Osteocyte (in vitro differentiated cells): ENCODE results near the gene CASP14. TPM values are rescaled to one million over a fixed set of nuclear protein-coding genes. Genes with fewer than 3 reads are reported as not detected.

Experiments
- DNase-seq: peaks from one replicate; pipeline ENCODE4 v3.0.0; 2021; ENCODE audit warnings: mixed read lengths; ENCODE audit not compliant: unreplicated experiment; ENCODE audit errors: extremely low spot score
- H3K27ac Mint-ChIP-seq: one replicate; pipeline ENCODE4 v1.8.0; 2021; ENCODE audit warnings: mild to moderate bottlenecking, mixed read lengths; ENCODE audit not compliant: unreplicated experiment
- H3K27me3 Mint-ChIP-seq: one replicate; pipeline ENCODE4 v1.8.0; 2021; ENCODE audit warnings: mixed read lengths; ENCODE audit not compliant: unreplicated experiment
- H3K36me3 Mint-ChIP-seq: one replicate; pipeline ENCODE4 v1.8.0; 2021; ENCODE audit warnings: mixed read lengths; ENCODE audit not compliant: unreplicated experiment
- H3K4me1 Mint-ChIP-seq: one replicate; pipeline ENCODE4 v1.8.0; 2021; ENCODE audit warnings: mixed read lengths; ENCODE audit not compliant: unreplicated experiment
- H3K4me3 Mint-ChIP-seq: one replicate; pipeline ENCODE4 v1.8.0; 2021; ENCODE audit warnings: mild to moderate bottlenecking, moderate library complexity, mixed read lengths; ENCODE audit not compliant: unreplicated experiment
- H3K9me3 Mint-ChIP-seq: one replicate; pipeline ENCODE4 v1.8.0; 2021; ENCODE audit warnings: mixed read lengths; ENCODE audit not compliant: unreplicated experiment
- CTCF ChIP-seq: fragments of 200-600 bp; sonication (generic); IDR thresholded peaks from 2 replicates; pipeline ENCODE4 v1.5.0; 2021; ENCODE audit warnings: antibody characterized with exemption, mild to moderate bottlenecking, moderate library complexity
- total RNA-seq: library from RNA; stranded (reverse); gene quantifications from 2 replicates; pipeline ENCODE4 v1.2.1, GENCODE V29; 2021

CASP14 gene
- total RNA-seq, 1 donor from 2014 or later, result not detected

DNA sequence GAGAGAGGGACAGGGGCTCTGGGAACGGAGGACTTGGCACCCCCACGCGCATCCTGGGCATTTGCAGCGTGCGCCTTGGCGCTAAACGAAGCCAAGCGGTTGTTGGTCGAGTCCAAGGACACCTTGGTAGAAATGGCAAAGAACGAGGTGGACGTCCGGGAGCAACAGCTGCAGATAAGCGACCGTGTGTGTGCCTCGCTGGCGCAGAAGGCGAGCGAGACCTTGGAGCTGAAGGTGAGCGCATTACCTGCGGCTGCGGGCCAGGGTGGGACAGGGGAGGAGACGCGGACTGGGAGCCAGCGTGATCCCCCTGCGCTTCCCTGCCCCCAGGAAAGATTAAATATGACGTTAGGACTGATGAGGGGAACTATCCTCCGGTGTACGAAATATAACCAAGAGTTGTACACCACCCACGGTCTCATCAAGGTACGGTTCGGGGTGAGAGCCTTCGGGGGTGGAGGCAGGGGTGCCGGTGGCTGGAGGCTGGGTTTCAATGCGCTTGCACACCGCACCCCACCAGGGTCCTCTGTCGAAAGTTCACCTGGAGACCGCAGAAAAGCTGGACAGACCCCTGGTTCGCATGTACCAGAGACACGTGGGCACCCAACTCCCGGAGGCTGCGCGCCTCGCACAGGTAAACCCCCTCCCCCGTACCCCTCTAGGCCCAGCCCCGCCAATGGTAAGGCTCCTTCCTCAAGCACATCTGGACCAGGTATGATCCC, 27.8 kb upstream of the CASP14 start:
- no peaks in the 10 kb centered on the region for H3K9me3 Mint-ChIP-seq
- no peaks in the 10 kb centered on the region for H3K4me1 Mint-ChIP-seq
- H3K27me3 Mint-ChIP-seq, result no peaks in the 10 kb centered on the region
- TF ChIP-seq CTCF, result no peak
- no peak overlapping the region for H3K4me3 Mint-ChIP-seq
- H3K27ac Mint-ChIP-seq, result no peak overlapping the region
- DNase-seq, result no peak
- H3K36me3 Mint-ChIP-seq, result no peaks in the 10 kb centered on the region

DNA sequence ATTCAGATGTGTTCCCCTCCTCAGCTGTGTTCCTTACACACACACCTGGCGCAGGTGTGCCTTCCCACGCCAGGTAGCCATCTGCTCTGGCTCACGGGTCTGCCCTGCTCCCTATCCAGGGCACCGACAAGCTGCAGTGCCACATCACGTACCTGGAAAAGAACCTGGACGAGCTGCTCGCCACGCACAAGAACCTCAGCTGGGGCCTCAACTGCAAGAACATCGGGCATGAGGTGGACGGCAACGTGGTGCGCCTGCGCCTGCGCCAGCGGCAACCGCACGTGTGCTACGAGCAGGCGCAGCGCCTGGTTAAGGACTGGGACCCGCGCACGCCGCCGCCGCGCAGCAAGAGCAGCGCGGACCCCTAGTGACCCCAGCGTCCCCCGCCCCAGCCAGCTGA, 26.5 kb upstream of the CASP14 start:
- Mint-ChIP-seq H3K4me1 (no peaks in the 10 kb centered on the region), H3K36me3 (no peaks in the 10 kb centered on the region), H3K27ac (no peak overlapping the region), H3K4me3 (no peak overlapping the region), H3K27me3 (no peaks in the 10 kb centered on the region), H3K9me3 (no peaks in the 10 kb centered on the region)
- DNase-seq, result no peak
- TF ChIP-seq CTCF, result no peak

DNA sequence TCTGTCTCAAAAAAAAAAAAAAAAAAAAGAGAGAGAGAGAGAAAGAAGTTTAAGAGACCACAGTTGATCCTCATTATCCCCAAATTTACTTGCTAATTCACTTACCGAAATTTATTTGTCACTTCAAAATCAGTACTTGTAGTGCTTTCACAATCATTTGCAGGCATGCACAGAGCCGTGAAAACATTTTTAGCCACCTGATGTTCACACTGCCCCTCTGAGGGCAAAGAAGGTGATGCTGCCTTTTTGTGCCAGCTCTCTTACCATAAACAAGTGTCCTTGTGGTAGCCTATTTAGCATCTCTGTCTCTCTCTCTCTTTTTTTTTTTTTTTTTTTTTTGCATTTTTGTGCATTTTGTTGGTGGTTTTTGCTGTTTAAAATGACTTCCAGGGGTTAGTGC, 24.1 kb upstream of the CASP14 start:
- Mint-ChIP-seq H3K36me3 (no peaks in the 10 kb centered on the region), H3K27me3 (no peaks in the 10 kb centered on the region), H3K4me1 (no peaks in the 10 kb centered on the region), H3K9me3 (no peaks in the 10 kb centered on the region), H3K4me3 (no peak overlapping the region), H3K27ac (no peak overlapping the region)
- no peak for TF ChIP-seq CTCF
- DNase-seq, result no peak

- TF ChIP-seq CTCF, result no peak
- no peaks in the 10 kb centered on the region for H3K36me3 Mint-ChIP-seq
Observed at GRCh38 chr19:15028490-15028889, 20.8 kb upstream of the CASP14 start.

GRCh38 chr19:15031675-15032074, 17.6 kb upstream of the CASP14 start:
- Mint-ChIP-seq H3K4me3 (no peak overlapping the region), H3K4me1 (no peaks in the 10 kb centered on the region), H3K27me3 (no peaks in the 10 kb centered on the region), H3K9me3 (no peaks in the 10 kb centered on the region), H3K36me3 (no peaks in the 10 kb centered on the region), H3K27ac (no peak overlapping the region)
- no peak for TF ChIP-seq CTCF
- no peak for DNase-seq

More at GRCh38 chr19:15028490-15028889, 20.8 kb upstream of the CASP14 start:
- no peak overlapping the region for H3K4me3 Mint-ChIP-seq
- H3K9me3 Mint-ChIP-seq, result no peaks in the 10 kb centered on the region
- no peaks in the 10 kb centered on the region for H3K27me3 Mint-ChIP-seq
- no peaks in the 10 kb centered on the region for H3K4me1 Mint-ChIP-seq
- H3K27ac Mint-ChIP-seq, result no peak overlapping the region
- DNase-seq, result no peak
